Naive B cell (primary cell): ENCODE measurements around the gene MACROH2A2. TPM values are rescaled to one million over a fixed set of nuclear protein-coding genes. Genes with fewer than 3 reads are reported as not detected.
"Not testable (repeated sequence)": the region's sequence is repeated elsewhere in the genome, so short reads cannot be mapped to it uniquely, and the experiment has no call there.

ENCODE experiments used
- ATAC-seq, 2 donors: fragments of 150-1000 bp; cut with Tn5 transposase; 2 replicates each; pipeline ENCODE4 v1.10.0; 2021; ENCODE audit warnings: low read depth in 2 of 2, mild to moderate bottlenecking in 2 of 2, moderate library complexity in 2 of 2
- DNase-seq: peaks from one replicate; pipeline ENCODE4 v3.0.0; 2022
- H3K27ac Mint-ChIP-seq, 6 donors: one replicate each; pipeline ENCODE4 v1.8.0; 2020 to 2022; ENCODE audit warnings: mild to moderate bottlenecking in 6 of 6, mixed read lengths in 6 of 6, moderate library complexity in 5 of 6, inconsistent platforms in 2 of 6
- H3K27me3 Mint-ChIP-seq, 3 donors: one replicate each; pipeline ENCODE4 v1.8.0; 2021 to 2022; ENCODE audit warnings: mixed read lengths in 3 of 3, mild to moderate bottlenecking in 1 of 3
- H3K36me3 Mint-ChIP-seq, 2 donors: one replicate each; pipeline ENCODE4 v1.8.0; 2020 to 2022; ENCODE audit warnings: mixed read lengths in 2 of 2, inconsistent platforms in 1 of 2, mild to moderate bottlenecking in 1 of 2
- H3K4me1 Mint-ChIP-seq, 3 donors: one replicate each; pipeline ENCODE4 v1.8.0; 2020 to 2022; ENCODE audit warnings: mixed read lengths in 3 of 3, inconsistent platforms in 1 of 3, mild to moderate bottlenecking in 1 of 3, moderate library complexity in 1 of 3
- H3K4me3 Mint-ChIP-seq, 8 donors: one replicate each; pipeline ENCODE4 v1.8.0; 2020 to 2022; ENCODE audit warnings: mild to moderate bottlenecking in 8 of 8, mixed read lengths in 8 of 8, moderate library complexity in 8 of 8, inconsistent platforms in 2 of 8
- H3K9me3 Mint-ChIP-seq, 7 donors: one replicate each; pipeline ENCODE4 v1.8.0; 2020 to 2022; ENCODE audit warnings: mixed read lengths in 7 of 7, mild to moderate bottlenecking in 5 of 7, inconsistent platforms in 2 of 7, moderate library complexity in 1 of 7
- polyA plus RNA-seq, 6 donors: library from polyadenylated mRNA; unstranded; fragments of 300-500 nt; fragmentation: Illumina TruSeq; gene quantifications; one replicate each; pipeline ENCODE4 v1.2.3, GENCODE V29; 2021; ENCODE audit warnings: low read depth in 6 of 6

MACROH2A2 gene
- polyA plus RNA-seq, 6 donors from 2014 or later, result not detected

DNA sequence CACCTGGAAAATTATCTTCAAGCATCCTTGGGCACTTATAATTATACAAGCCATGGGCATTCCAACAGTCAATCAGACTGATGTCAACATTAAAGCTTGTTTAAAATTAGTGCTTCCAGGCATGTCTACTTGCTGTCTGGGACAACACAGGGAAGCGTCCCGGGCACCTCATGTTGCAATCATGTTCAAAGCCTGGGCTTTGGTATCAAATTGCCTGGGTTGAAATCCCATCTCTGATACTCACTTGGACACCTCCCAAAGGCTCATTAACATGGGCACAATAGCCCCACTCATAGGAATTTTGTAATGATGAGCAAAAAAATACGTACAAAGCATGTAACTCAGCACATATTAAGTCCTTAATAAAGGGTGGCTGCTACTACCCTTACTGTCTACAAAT, 65.5 kb downstream of the MACROH2A2 start:
- Mint-ChIP-seq H3K4me3 (no peak overlapping the region), H3K27ac (no peak overlapping the region)
- no peak for ATAC-seq

DNA sequence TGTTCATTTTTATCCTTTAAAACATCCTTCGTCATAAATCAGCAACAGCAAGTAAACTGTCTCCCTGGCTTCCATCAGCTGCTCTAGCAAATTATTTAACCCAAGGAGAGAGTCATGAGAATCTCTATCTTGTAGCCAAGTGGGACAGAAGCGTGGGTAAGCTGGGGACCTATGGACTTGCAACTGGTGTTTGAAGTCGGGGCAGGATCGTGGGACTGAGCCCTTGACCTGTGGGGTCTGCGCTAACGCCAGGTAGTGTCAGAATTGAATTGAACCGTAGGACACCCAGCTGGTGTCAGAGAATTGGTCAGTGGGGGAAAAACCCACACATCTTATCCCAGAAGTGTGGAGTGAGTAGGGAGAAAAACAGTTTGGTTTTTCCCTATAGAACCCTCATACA, 66.6 kb downstream of the MACROH2A2 start:
- Mint-ChIP-seq H3K27me3 (no peaks in the 10 kb centered on the region), H3K4me3 (no peak overlapping the region), H3K4me1 (peaks cover 4 to 7% (median 6%) of the 10 kb centered on the region in 3 donors), H3K36me3 (peaks cover 0 to under 1% of the 10 kb centered on the region in 2 donors), H3K9me3 (no peaks in the 10 kb centered on the region), H3K27ac (no peak overlapping the region)
- ATAC-seq (no peak), DNase-seq (no peak)

More for the DNA sequence above, 65.5 kb downstream of the MACROH2A2 start:
- Mint-ChIP-seq H3K9me3 (no peaks in the 10 kb centered on the region), H3K36me3 (peaks cover 6 to 10% of the 10 kb centered on the region in 2 donors), H3K4me1 (peaks cover 4 to 7% (median 6%) of the 10 kb centered on the region in 3 donors), H3K27me3 (no peaks in the 10 kb centered on the region)
- DNase-seq, result no peak

DNA sequence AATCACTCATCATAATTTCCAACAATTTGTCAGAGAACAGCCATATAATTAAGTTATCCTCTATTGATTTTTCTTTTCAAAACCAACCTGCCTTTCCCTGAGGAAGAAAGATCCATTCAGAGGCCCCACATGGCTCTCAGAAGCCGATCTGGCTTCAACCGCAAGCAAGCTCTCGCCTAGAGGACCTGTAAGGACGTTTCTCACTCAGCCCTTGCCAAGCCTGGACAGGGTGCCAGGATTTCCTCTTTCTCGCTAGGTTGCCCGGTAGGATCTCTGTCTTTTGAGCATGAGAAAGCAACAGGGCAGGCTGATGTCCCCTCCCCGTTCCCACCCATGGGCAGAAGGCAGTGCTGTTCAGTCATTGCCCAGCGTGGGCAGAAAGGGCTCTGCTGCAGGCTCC, 67.0 kb downstream of the MACROH2A2 start:
- Mint-ChIP-seq H3K27me3 (no peaks in the 10 kb centered on the region), H3K9me3 (no peaks in the 10 kb centered on the region), H3K36me3 (no peaks in the 10 kb centered on the region), H3K4me3 (no peak overlapping the region), H3K4me1 (peaks cover 4 to 7% (median 6%) of the 10 kb centered on the region in 3 donors), H3K27ac (no peak overlapping the region)
- ATAC-seq (no peak), DNase-seq (no peak)

DNA sequence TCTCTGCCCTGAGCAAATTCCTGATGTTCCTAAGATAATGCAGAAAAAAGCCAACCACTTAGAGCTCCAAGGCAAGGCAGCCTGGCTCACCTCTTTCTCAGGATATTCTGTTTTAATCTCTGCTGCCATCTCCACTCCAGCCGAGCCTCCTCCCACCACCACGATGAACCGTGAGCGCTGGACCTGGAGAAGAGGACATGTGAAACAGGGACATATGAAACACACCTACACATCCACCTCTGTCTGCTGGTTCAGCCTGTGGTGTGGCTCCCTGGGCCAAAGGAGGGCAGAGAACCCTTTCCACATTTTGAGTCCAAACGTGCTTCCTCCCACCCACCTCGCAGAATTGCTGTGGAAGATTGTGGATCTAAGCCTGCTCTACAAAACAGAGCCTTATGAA, 67.8 kb downstream of the MACROH2A2 start:
- Mint-ChIP-seq H3K9me3 (no peaks in the 10 kb centered on the region), H3K36me3 (no peaks in the 10 kb centered on the region), H3K4me3 (no peak overlapping the region), H3K4me1 (peaks cover 6 to 7% (median 7%) of the 10 kb centered on the region in 3 donors), H3K27me3 (no peaks in the 10 kb centered on the region), H3K27ac (peak overlapping the region in 1 of 6 donors; percentile 67)
- no peak for DNase-seq
- no peak for ATAC-seq

DNA sequence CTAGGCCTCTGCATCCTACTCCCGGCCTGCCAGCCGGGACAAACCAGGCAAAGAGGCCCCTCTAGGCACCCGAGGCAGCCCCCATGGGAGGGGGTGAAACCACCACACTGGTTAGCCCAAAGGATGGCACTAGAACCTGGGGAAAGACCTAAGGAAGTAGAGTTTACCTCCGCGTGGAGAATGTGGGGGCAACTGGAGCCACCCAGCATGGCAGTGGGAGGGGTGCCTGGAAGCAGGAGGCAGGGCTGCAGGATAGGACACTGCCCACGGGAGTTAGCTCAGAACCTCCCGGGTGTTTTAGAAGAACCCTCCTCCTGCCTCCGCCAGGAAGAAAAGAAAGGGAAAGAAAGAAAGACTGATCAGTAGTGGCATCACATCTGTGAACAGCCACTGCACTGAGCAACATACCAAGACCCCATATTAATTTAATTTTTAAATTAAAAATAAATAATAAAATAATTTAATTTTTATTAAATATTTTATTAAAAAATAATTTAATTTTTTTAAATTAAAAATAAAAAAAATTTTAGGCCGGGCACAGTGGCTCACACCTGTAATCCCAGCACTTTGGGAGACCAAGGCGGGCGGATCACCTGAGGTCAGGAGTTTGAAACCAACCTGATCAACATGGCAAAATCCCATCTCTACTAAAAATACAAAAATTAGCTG, 68.8 kb downstream of the MACROH2A2 start:
- Mint-ChIP-seq H3K27me3 (no peaks in the 10 kb centered on the region), H3K36me3 (no peaks in the 10 kb centered on the region), H3K9me3 (no peaks in the 10 kb centered on the region)

DNA sequence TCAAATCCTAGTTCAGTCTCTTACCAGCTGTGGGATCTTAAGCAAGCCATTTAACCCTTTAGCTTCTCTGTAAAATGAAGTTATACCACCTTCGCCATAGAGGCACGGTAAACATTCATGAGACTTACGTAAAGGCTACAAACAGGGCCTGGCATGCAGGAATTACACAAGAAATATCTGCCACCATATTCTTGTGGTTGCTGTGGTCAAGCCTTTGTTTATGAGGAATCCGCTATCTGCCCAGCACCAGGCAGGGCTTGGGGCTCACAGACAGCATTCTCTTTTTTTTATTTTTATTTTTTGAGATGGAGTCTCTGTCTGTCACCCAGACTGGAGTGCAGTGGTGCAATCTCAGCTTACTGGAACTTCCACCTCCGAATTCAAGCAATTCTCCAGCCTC, 70.1 kb downstream of the MACROH2A2 start:
- no peak for ATAC-seq
- Mint-ChIP-seq H3K27ac (no peak overlapping the region), H3K4me1 (peaks cover 6 to 10% (median 8%) of the 10 kb centered on the region in 3 donors), H3K27me3 (no peaks in the 10 kb centered on the region), H3K4me3 (no peak overlapping the region), H3K36me3 (no peaks in the 10 kb centered on the region), H3K9me3 (no peaks in the 10 kb centered on the region)
- DNase-seq, result no peak

More for the DNA sequence above, 68.8 kb downstream of the MACROH2A2 start:
- H3K4me1 Mint-ChIP-seq, result peaks cover 3 to 8% (median 7%) of the 10 kb centered on the region in 3 donors
- DNase-seq (no peak), ATAC-seq (no peak)
- H3K27ac Mint-ChIP-seq, result no peak overlapping the region
- H3K4me3 Mint-ChIP-seq, result no peak overlapping the region

DNA sequence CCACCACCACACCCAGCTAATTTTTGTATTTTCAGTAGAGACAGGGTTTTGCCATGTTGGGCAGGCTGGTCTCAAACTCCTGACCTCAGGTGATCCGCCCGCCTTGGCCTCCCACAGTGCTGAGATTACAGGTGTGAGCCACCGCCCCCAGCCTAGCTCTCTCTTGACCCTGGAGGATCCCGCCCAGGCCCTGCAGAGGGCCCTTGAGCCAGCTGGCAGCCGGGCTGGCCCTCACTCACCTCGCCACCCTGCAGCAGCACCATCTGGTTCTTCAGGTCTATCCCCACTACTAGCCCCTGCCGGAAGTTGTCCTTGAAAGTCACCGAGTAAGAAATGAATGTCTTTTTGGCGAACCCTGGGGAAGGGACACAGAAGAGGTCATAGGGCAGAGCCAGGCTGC, 70.5 kb downstream of the MACROH2A2 start:
- Mint-ChIP-seq H3K4me1 (peaks cover 6 to 12% (median 8%) of the 10 kb centered on the region in 3 donors), H3K27ac (peak overlapping the region in 2 of 6 donors; percentile 11 to 12)
- not testable (repeated sequence) for H3K27me3 Mint-ChIP-seq, H3K4me3 Mint-ChIP-seq, DNase-seq, H3K36me3 Mint-ChIP-seq, H3K9me3 Mint-ChIP-seq, ATAC-seq

DNA sequence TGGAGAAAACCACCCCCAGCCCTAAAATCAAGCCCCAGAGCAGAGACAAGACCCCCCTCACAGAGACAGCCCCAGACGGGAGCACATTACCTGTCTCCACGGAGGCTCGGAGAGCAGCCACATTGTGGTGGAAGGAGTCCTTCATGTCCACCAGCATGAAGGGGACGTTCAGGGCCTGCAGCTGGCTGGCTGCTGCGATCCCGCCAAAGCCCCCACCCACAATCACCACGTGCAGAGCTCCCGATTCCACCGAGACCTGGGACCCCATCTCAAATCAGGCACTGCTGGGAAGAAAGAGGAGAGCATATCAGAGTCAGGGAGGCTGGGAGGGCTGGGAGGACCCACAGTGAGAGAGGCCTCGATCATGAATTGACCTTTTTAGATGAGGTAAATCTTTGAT, 71.2 kb downstream of the MACROH2A2 start:
- ATAC-seq (no peak), DNase-seq (no peak)
- Mint-ChIP-seq H3K27me3 (no peaks in the 10 kb centered on the region), H3K36me3 (no peaks in the 10 kb centered on the region), H3K27ac (no peak overlapping the region), H3K4me3 (no peak overlapping the region), H3K9me3 (no peaks in the 10 kb centered on the region), H3K4me1 (peaks cover 6 to 12% (median 8%) of the 10 kb centered on the region in 3 donors)

DNA sequence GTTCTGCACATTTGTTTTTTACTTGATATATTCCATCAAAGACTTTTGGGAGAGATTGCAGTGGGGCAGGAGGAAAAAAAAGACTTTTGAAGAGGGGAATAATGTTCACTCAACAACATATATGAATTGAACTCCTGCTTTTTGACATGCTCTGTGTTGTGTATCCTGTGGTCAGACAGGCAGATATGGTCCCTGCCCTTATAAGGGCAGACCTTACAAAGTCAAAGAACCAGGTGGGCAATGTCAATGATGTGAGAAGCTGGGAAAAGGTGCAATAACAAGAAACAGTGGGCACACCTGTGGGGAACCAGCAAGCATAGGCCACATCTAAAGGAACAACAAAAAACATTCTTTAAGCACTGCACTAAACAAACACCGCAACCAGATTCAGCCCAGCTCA, 71.8 kb downstream of the MACROH2A2 start:
- Mint-ChIP-seq H3K9me3 (no peaks in the 10 kb centered on the region), H3K27ac (no peak overlapping the region), H3K4me3 (no peak overlapping the region), H3K36me3 (no peaks in the 10 kb centered on the region), H3K4me1 (peaks cover 6 to 12% (median 8%) of the 10 kb centered on the region in 3 donors), H3K27me3 (no peaks in the 10 kb centered on the region)
- no peak for ATAC-seq
- DNase-seq, result no peak

DNA sequence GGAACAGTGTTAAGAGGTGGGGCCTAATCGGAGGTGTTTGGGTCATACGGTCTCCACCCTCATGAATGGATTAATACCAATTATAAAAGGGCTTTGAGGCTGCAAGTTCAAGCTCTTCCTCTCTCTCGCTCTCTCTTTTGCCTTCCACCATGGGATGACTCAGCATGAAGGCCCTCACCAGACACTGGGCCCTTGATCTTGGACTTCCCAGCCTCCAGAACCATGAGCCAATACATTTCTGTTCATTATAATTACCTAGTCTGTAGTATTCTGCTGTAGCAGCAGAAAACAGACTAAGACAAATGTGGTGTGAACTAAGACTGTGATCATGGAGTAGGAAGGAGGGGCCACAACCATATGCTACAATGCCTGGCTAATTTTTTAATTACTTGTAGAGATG, 72.3 kb downstream of the MACROH2A2 start:
- DNase-seq (no peak), ATAC-seq (no peak)
- Mint-ChIP-seq H3K27me3 (no peaks in the 10 kb centered on the region), H3K4me1 (peaks cover 6 to 12% (median 8%) of the 10 kb centered on the region in 3 donors), H3K9me3 (no peaks in the 10 kb centered on the region), H3K36me3 (no peaks in the 10 kb centered on the region), H3K4me3 (no peak overlapping the region), H3K27ac (no peak overlapping the region)

DNA sequence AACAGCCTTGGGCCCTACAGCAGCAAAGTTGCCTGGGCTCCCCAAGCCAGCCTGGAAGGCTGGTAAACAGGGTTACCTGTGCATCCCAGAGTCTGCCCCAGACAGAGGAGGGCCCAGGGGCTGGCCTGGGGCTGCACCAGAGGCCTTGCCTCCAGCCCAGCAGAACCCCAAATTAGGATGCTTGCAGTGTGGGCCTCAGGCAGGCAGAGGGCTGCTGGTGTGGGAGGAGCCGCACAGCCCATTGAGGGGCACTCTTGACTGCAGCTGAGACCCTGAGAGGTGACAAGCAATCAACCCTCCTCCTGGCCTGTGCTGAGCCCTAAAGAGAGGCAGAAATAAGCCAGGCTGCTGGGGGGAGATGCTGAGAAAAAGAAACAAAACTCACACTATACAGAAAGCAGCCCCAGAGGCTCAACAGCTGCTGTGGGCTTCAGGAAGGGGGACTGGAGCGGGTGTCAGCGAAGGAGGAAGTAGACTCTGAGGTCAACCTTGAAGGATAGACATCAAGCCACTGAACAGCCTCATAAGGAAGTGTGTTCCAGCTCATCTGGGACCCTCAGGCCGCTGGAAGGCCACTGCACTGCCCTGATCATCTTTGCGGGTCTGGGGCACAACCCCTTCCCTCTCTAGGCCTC, 73.4 kb downstream of the MACROH2A2 start:
- peaks cover 6 to 12% (median 12%) of the 10 kb centered on the region in 3 donors for H3K4me1 Mint-ChIP-seq
- peaks cover 0 to 5% of the 10 kb centered on the region in 2 donors for H3K36me3 Mint-ChIP-seq
- H3K27me3 Mint-ChIP-seq, result no peaks in the 10 kb centered on the region
- peak overlapping the region in 1 of 8 donors; percentile 16 for H3K4me3 Mint-ChIP-seq
- ATAC-seq, result peak; percentile 47 to 50
- no peak for DNase-seq
- H3K27ac Mint-ChIP-seq, result peak overlapping the region in 1 of 6 donors; percentile 51
- H3K9me3 Mint-ChIP-seq, result no peaks in the 10 kb centered on the region

DNA sequence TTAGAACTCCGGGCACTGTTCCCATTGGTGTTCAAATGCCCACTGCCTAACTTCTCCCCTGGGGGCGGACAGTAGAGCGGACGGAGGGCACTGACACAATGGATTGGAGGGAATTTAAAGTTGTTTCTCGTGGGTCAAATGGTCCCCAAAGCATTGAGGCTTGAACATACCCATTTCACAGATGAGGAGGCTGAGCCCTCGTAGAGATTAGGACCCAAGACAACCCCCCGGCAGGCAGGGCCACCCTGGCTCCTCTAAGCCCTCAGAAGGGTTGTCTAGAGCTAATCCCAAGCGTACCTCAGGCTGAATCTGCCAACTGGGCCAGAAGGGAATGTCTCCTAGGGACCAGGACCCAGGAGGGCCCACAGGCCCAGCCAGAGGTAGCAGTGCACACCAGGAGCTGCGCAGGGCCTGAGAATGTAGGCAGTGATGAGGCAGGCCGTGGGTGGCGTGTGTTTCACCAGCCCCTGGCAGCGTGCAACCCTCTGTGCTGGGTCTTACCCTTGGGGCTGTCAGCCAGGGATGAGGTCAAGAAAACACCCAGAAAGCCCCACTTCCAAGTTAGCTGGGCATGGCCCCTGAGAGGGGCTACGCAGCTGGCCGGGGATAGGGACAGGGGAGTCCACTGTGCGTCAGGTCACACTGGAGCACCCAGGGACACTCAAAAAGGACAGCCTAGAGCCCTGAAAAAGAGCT, 74.2 kb downstream of the MACROH2A2 start:
- Mint-ChIP-seq H3K4me3 (no peak overlapping the region), H3K9me3 (no peaks in the 10 kb centered on the region), H3K27me3 (no peaks in the 10 kb centered on the region), H3K36me3 (peaks cover 0 to 5% of the 10 kb centered on the region in 2 donors), H3K4me1 (peaks cover 11 to 15% (median 15%) of the 10 kb centered on the region in 3 donors), H3K27ac (no peak overlapping the region)
- ATAC-seq, result no peak
- DNase-seq, result no peak

DNA sequence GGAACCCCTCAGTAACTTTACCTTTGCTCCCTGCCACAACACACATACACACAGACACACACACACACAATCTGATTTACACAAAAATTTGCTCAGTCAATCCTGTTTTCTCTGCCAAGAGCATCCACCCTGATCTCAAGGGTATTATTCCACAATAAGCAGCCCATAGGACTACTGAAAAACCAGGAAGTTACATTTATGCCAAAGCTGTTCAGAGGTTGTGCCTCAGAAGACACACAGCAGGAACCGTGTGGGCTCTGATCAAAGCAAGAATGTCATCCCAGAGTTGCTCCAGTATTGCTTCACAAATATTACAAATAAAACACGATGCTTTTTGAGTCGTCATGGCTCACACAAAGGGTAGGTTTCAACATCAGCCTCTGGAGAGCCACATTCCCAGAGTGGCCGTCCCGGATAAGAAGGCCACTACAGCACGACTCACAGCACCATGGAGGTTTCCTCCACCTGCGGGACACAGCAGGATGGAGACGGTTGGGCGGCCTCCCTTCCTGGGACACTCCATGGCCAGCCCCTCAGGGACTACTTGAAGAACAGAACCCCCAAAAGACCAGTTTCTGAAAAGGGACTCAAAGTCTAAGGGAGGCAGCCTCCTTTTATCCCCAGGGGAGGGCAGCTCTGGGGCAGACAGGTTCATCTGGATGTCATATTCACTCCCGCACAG, 78.4 kb downstream of the MACROH2A2 start:
- ATAC-seq, result no peak
- H3K36me3 Mint-ChIP-seq, result peaks cover 0 to 5% of the 10 kb centered on the region in 2 donors
- H3K27me3 Mint-ChIP-seq, result no peaks in the 10 kb centered on the region
- H3K4me1 Mint-ChIP-seq, result peaks cover 22 to 28% (median 25%) of the 10 kb centered on the region in 3 donors
- peak overlapping the region in 1 of 6 donors; percentile 32 for H3K27ac Mint-ChIP-seq
- H3K4me3 Mint-ChIP-seq, result peak overlapping the region in 5 of 8 donors; percentile 9 to 83 (median 25)
- no peak for DNase-seq
- no peaks in the 10 kb centered on the region for H3K9me3 Mint-ChIP-seq
